B cell (primary cell): ENCODE data around the gene TNRC6C. TPM values are rescaled to one million over a fixed set of nuclear protein-coding genes. Genes with fewer than 3 reads are reported as not detected.

ENCODE experiments used
- ATAC-seq: fragments of 200-7000 bp; cut with Tn5 transposase; one replicate; pipeline ENCODE4 v1.10.0; 2021; ENCODE audit warnings: low read depth, mild to moderate bottlenecking, moderate number of reproducible peaks, moderate library complexity
- CTCF ChIA-PET: fragments of 350-600 bp; sonication (Branson Sonifier 250); formaldehyde crosslinking; loops from one replicate; lab custom pipeline; 2021; ENCODE audit warnings: antibody characterized with exemption, inconsistent platforms; lab: Charles Lee
- POLR2A ChIA-PET: fragments of 350-600 bp; sonication (Branson Sonifier 250); formaldehyde crosslinking; loops from one replicate; lab custom pipeline; 2021; ENCODE audit warnings: antibody characterized with exemption; lab: Charles Lee
- DNase-seq: peaks from one replicate; pipeline ENCODE4 v3.0.0; 2013
- H2AFZ ChIP-seq: 2 replicates; pipeline ENCODE4 v1.6.1; 2012; ENCODE audit warnings: mild to moderate bottlenecking, low read depth, low read length; ENCODE audit not compliant: insufficient read depth, poor library complexity, severe bottlenecking
- H3K27ac ChIP-seq, 2 donors: 1 replicate in 1 of 2; 2 replicates in 1 of 2; pipeline ENCODE4 v1.5.1; 2012 to 2013; ENCODE audit warnings: low read length in 2 of 2, mild to moderate bottlenecking in 2 of 2, moderate library complexity in 1 of 2
- H3K27me3 ChIP-seq, 4 experiments: fragments of 200-600 bp in 1 of 4; sonication (generic) in 1 of 4; replicated peaks in 1 of 4; 1 replicate in 2 of 4; 2 replicates in 2 of 4; pipeline versions ENCODE4 v1.6.1 to v1.7.0; 2013 to 2016; ENCODE audit warnings: low read length in 3 of 4, mild to moderate bottlenecking in 2 of 4, mixed read lengths in 1 of 4, moderate library complexity in 1 of 4; ENCODE audit not compliant: insufficient read depth in 4 of 4, control insufficient read depth in 3 of 4; ENCODE audit errors: control extremely low read depth in 1 of 4
- H3K36me3 ChIP-seq, 2 experiments: replicated peaks in 1 of 2; 1 replicate in 1 of 2; 2 replicates in 1 of 2; pipeline versions ENCODE4 v1.6.1 to v1.7.1; 2013; ENCODE audit warnings: low read length in 1 of 2; ENCODE audit not compliant: insufficient read depth in 2 of 2, control insufficient read depth in 1 of 2; ENCODE audit errors: control extremely low read depth in 1 of 2, extremely low read depth in 1 of 2
- H3K4me1 ChIP-seq, 2 donors: fragments of 200-600 bp in 1 of 2; sonication (generic) in 1 of 2; 1 replicate in 1 of 2; 2 replicates in 1 of 2; pipeline versions ENCODE4 v1.5.1 to v1.6.1; 2013 to 2017; ENCODE audit warnings: low read length in 2 of 2; ENCODE audit not compliant: control insufficient read depth in 2 of 2, insufficient read depth in 2 of 2
- H3K4me2 ChIP-seq: replicated peaks from 2 replicates; pipeline ENCODE3; 2012; ENCODE audit warnings: mild to moderate bottlenecking, low read depth, low read length; ENCODE audit not compliant: poor library complexity, severe bottlenecking
- H3K4me3 ChIP-seq, 5 experiments: fragments of 200-600 bp in 1 of 5; sonication (generic) in 1 of 5; 1 replicate in 3 of 5; 2 replicates in 2 of 5; pipeline versions ENCODE4 v1.5.1 to v1.7.0; 2011 to 2016; ENCODE audit warnings: low read length in 4 of 5, mild to moderate bottlenecking in 4 of 5, low read depth in 2 of 5, control low read depth in 1 of 5, moderate library complexity in 1 of 5; ENCODE audit not compliant: insufficient read depth in 1 of 5; ENCODE audit errors: control extremely low read depth in 1 of 5, extremely low read depth in 1 of 5
- H3K79me2 ChIP-seq: fragments of 200-600 bp; sonication (generic); one replicate; pipeline ENCODE4 v1.6.0; 2016; ENCODE audit warnings: low read length; ENCODE audit not compliant: control insufficient read depth, insufficient read depth
- H3K9ac ChIP-seq: fragments of 200-600 bp; sonication (generic); 2 replicates; pipeline ENCODE4 v1.6.1; 2017; ENCODE audit warnings: mild to moderate bottlenecking, low read length, moderate library complexity
- H3K9me3 ChIP-seq, 3 donors: one replicate each; pipeline versions ENCODE4 v1.6.1 to v1.7.1; 2013; ENCODE audit warnings: low read length in 2 of 3; ENCODE audit not compliant: control insufficient read depth in 2 of 3, insufficient read depth in 1 of 3; ENCODE audit errors: control extremely low read depth in 1 of 3
- H4K20me1 ChIP-seq: 2 replicates; pipeline ENCODE4 v1.6.0; 2012; ENCODE audit warnings: mild to moderate bottlenecking, low read length; ENCODE audit not compliant: insufficient read depth, control insufficient read depth, poor library complexity, severe bottlenecking
- H3K27ac Mint-ChIP-seq: one replicate; pipeline ENCODE4 v1.8.0; 2021; ENCODE audit warnings: mixed read lengths
- H3K27me3 Mint-ChIP-seq: one replicate; pipeline ENCODE4 v1.8.0; 2021; ENCODE audit warnings: mixed read lengths
- H3K4me1 Mint-ChIP-seq: one replicate; pipeline ENCODE4 v1.8.0; 2021; ENCODE audit warnings: mixed read lengths
- H3K4me3 Mint-ChIP-seq: one replicate; pipeline ENCODE4 v1.8.0; 2021; ENCODE audit warnings: mixed read lengths
- H3K9me3 Mint-ChIP-seq: one replicate; pipeline ENCODE4 v1.8.0; 2022; ENCODE audit warnings: mixed read lengths; ENCODE audit not compliant: insufficient read depth
- CTCF ChIP-seq: fragments of 200-600 bp; IDR thresholded peaks from one replicate; pipeline ENCODE4 v1.8.0; 2022; ENCODE audit warnings: antibody characterized with exemption, mild to moderate bottlenecking
- EZH2 ChIP-seq: IDR thresholded peaks from 2 replicates; pipeline ENCODE4 v1.6.1; 2012; ENCODE audit warnings: borderline replicate concordance, low read depth, mild to moderate bottlenecking, moderate library complexity, low read length; ENCODE audit not compliant: insufficient read depth, poor library complexity, severe bottlenecking
- WGBS: methylation state at CpG from one replicate; pipeline ENCODE4 v1.1.5; 2013; ENCODE audit warnings: missing lambda C conversion rate; ENCODE audit not compliant: insufficient coverage; 5-methylcytosine and 5-hydroxymethylcytosine counted together
- intact Hi-C: fragments of 100-400 bp; cut with micrococcal nuclease; formaldehyde crosslinking; loops from one replicate; pipeline ENCODE4 v1.10.0; 2022
- polyA plus RNA-seq: library from polyadenylated mRNA; depleted of rRNA; stranded (reverse); fragments of >200 nt; gene quantifications from 2 replicates; pipeline ENCODE4 v1.2.3, GENCODE V29; 2012
- total RNA-seq, 2 donors: library from RNA; stranded (reverse); fragments of 120-200 nt in 1 of 2; gene quantifications; 1 replicate in 1 of 2; 2 replicates in 1 of 2; pipeline versions ENCODE4 v1.2.3 to v1.2.4, GENCODE V29; 2013 to 2022

The TNRC6C gene
- total and polyA plus RNA-seq, 2 donors (not counting 1 experiment from before 2014, with no cell fraction given): 3.9 to 63.8 TPM

DNA sequence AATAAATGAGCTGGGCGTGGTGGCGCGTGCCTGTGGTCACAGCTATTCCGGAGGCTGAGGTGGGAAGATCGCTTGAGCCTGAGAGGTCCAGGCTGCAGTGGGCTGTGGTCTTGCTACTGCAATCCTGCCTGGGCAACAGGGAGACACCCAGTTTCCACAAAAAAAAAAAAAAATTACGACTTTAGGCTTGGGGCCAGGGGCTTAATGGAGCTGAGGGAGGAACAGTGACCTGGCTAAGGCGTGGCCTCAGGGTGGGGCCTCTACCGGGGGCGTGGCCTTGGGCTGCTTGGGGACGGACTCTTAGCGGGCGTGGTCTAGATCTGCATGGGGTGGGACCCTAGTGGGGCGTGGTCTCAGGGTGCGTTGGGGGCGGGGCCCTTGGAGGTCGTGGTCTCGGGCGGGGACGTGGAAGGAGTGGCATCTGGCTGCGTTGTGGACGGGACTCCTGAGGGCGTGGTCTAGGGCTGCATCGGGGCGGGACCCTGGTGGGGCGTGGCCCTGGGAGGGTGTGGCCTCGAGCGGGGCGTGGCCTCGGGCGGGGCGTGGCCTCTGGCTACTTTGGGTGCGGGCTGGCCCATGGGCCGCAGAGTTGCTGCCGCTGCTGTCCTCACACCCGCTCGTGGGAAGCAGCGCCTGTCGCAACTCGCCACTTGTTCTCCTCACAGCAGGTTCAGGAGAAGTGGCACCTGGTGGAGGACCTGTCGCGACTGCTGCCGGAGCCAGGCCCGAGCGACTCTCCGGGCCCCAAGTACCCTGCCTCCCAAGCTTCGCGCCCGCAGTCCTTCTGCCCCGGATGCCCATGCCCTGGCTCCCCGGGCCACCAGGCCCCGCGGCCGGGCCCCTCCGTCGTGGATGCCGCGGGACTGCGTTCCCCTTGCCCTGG lies 181.9 kb downstream of the TNRC6C start:
- peaks cover 0 to 10% (median 0%) of the 10 kb centered on the region in 3 donors for H3K9me3 ChIP-seq
- H3K4me2 ChIP-seq: peak overlapping the region; percentile 43
- ATAC-seq (peak; percentile 88), DNase-seq (peak; percentile 96)
- intact Hi-C loops: loop anchor here (1.0 to 2.0 kb wide), 8 partner anchors 8 to 74 kb away; partner anchors contain the start of genes AFMID, BIRC5, SYNGR2 and TK1
- H3K27ac ChIP-seq: peak overlapping the region; percentile 43 to 51
- ChIA-PET POLR2A (interaction anchor here (0.6 to 22.6 kb wide), 10 partner anchors 12 to 132 kb away, joined by 3 to 432 read pairs (median 4); partner anchors contain the start of genes SYNGR2, TMC6 and TMC8), CTCF (interaction anchor here (0.6 to 14.1 kb wide), 9 partner anchors 10 to 119 kb away, joined by 3 to 357 read pairs (median 5); partner anchors contain the start of genes SYNGR2, TK1 and TMC8)
- H3K79me2 ChIP-seq: peaks cover 21% of the 10 kb centered on the region
- Mint-ChIP-seq H3K27me3 (no peaks in the 10 kb centered on the region), H3K27ac (peak overlapping the region; percentile 73), H3K4me1 (peaks cover 82% of the 10 kb centered on the region), H3K9me3 (no peaks in the 10 kb centered on the region), H3K4me3 (peak overlapping the region; percentile 46)
- no peaks in the 10 kb centered on the region for H3K27me3 ChIP-seq
- peaks cover 26% of the 10 kb centered on the region for H4K20me1 ChIP-seq
- TF ChIP-seq CTCF: no peak
- TF ChIP-seq EZH2: no peak
- WGBS: 40% methylated on average over 57 of the region's 58 CpGs
- no peak overlapping the region for H3K4me3 ChIP-seq
- H2AFZ ChIP-seq: no peak overlapping the region
- H3K4me1 ChIP-seq: peaks cover 72 to 94% of the 10 kb centered on the region in 2 donors
- peaks cover 0 to 52% of the 10 kb centered on the region in 2 experiments for H3K36me3 ChIP-seq
- no peak overlapping the region for H3K9ac ChIP-seq
